Tibial nerve (tissue), 4 donors: ENCODE data around the gene UGT3A2.

Experiments
- EP300 ChIP-seq, 2 donors: sonication (generic); formaldehyde crosslinking; IDR thresholded peaks; one replicate each; pipeline ENCODE4 v1.6.1; 2017; ENCODE audit warnings: antibody characterized with exemption in 2 of 2, mild to moderate bottlenecking in 1 of 2
- TF ChIP-seq, protein P1 (sequence below), 5 experiments: fragments of 200-600 bp in 3 of 5; fragments of 450-650 bp in 2 of 5; sonication (generic) in 3 of 5; IDR thresholded peaks; one replicate each; pipeline ENCODE4 v1.5.1; 2016 to 2019; ENCODE audit warnings: antibody characterized with exemption in 5 of 5, mild to moderate bottlenecking in 3 of 5, moderate library complexity in 2 of 5

DNA sequence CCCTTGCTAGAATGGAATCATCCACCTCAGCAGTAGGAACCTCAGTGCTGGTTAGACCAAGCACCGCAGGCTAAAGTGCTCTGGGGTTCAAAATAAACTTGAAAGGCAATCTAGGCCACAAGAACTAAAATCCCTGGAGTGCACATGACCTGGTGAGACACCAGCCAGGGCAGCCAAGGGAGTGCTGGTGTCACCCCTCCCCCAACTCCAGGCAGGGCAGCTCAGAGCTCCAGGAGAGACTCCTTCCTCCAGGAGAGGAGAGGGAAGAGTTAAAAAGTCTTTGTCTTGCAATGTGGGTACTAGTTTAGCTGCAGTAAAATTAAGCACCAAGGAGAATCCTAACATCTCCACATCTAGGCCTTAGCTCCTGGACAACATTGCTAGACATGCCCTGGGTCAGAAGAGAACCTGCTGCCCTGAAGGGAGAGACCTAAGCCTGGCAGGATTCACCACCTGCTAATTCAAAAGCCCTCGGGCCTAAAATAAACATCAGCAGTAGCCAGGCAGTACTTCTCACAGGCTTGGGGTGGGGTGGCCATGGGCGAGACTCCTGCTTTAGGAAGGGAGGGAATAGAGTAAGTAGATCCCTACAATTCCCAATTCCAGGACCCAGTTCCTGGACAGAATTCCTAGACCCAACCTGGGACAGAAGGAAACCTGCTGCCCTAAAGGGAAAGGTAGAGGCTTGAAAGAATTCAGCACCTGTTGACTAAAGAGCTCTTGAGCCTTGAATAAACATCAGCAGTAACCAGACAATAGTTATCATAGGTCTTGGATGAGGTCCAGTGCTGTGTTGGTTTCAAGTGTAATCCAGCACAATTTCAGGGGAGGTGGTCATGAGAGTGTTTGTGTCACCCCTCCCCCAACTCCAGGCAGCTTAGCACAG lies 25.8 kb downstream of the UGT3A2 start:
- TF ChIP-seq EP300 (IDR thresholded peaks at IDR 0.05): no peak
- TF ChIP-seq, protein P1, sequence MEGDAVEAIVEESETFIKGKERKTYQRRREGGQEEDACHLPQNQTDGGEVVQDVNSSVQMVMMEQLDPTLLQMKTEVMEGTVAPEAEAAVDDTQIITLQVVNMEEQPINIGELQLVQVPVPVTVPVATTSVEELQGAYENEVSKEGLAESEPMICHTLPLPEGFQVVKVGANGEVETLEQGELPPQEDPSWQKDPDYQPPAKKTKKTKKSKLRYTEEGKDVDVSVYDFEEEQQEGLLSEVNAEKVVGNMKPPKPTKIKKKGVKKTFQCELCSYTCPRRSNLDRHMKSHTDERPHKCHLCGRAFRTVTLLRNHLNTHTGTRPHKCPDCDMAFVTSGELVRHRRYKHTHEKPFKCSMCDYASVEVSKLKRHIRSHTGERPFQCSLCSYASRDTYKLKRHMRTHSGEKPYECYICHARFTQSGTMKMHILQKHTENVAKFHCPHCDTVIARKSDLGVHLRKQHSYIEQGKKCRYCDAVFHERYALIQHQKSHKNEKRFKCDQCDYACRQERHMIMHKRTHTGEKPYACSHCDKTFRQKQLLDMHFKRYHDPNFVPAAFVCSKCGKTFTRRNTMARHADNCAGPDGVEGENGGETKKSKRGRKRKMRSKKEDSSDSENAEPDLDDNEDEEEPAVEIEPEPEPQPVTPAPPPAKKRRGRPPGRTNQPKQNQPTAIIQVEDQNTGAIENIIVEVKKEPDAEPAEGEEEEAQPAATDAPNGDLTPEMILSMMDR (IDR thresholded peaks at IDR 0.05): no peak
